Cardiac muscle cell (in vitro differentiated cells and primary cell): ENCODE results near the gene CENPS. TPM values are rescaled to one million over a fixed set of nuclear protein-coding genes. Genes with fewer than 3 reads are reported as not detected.

Source experiments
- DNase-seq, 2 donors: peaks; one replicate each; pipeline versions ENCODE4 v3.0.0 to v3.0.0-alpha.2; 2010 to 2017; ENCODE audit warnings: low read depth in 1 of 2, low spot score in 1 of 2
- H3K27ac ChIP-seq: fragments of 200-600 bp; sonication (generic); 2 replicates; pipeline ENCODE4 v1.5.1; 2016
- H3K27me3 ChIP-seq: fragments of 200-600 bp; sonication (generic); 2 replicates; pipeline ENCODE4 v1.6.0; 2016; ENCODE audit warnings: control low read depth
- H3K36me3 ChIP-seq: fragments of 200-600 bp; sonication (generic); 2 replicates; pipeline ENCODE4 v1.5.1; 2016; ENCODE audit warnings: control low read depth
- H3K4me1 ChIP-seq: fragments of 200-600 bp; sonication (generic); 2 replicates; pipeline ENCODE4 v1.8.1; 2017; ENCODE audit warnings: low read depth, mild to moderate bottlenecking, mixed run types
- H3K4me3 ChIP-seq: fragments of 200-600 bp; sonication (generic); 2 replicates; pipeline ENCODE4 v1.5.1; 2016; ENCODE audit warnings: mild to moderate bottlenecking
- H3K9me3 ChIP-seq: fragments of 200-600 bp; sonication (generic); 2 replicates; pipeline ENCODE4 v1.5.1; 2017; ENCODE audit warnings: low read depth, mild to moderate bottlenecking, control low read depth
- polyA plus RNA-seq: library from polyadenylated mRNA; unstranded; fragments of >200 nt; fragmentation: Nextera tagmentation; extraction: Ambion mirVana; gene quantifications from 2 replicates; pipeline ENCODE4 v1.2.1, GENCODE V29; 2016
- total RNA-seq: library from RNA; depleted of rRNA; stranded (reverse); fragments of >200 nt; gene quantifications from 2 replicates; pipeline ENCODE4 v1.2.3, GENCODE V29; 2016
- TF ChIP-seq, protein P1 (sequence below): IDR thresholded peaks from 2 replicates; pipeline ENCODE4 v1.5.1; 2012; ENCODE audit warnings: low read depth, mild to moderate bottlenecking, low read length

The CENPS gene
- total and polyA plus RNA-seq, 2 experiments from 2014 or later: 13.4 to 46.3 TPM

DNA sequence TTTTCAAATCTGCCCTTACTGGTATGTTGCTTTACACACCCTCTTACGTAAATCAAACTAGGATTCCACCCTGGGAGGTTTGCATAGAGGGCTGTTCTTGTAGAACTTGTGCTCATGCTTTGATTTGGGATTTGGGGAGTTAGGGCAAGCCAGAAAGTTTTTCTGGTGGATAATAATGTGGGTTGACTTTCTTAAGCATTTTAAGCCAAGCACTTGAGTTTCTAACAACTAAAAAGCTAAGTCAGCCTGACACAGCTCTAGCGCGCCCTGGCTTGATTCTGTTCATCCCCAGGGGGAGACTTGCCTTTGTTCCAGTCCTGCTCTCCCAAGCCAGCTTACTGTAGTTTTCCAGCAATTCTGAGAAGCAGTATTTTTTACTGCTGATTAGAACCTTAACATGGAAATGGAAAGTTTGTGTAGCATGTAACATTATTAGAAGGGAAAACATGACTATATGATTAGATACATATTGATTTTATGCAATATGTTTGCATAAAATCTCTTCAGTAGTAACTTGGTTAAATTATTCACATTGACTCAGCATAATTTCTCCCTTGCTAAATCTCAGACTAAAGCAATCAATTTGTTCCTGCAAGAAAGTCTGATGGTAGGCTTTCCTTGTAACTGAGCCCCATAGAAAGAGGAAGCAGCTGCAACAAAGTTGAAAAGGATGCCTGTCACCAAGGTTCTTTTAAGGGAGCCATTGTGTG is 42.4 kb upstream of the CENPS start:
- TF ChIP-seq, protein P1, sequence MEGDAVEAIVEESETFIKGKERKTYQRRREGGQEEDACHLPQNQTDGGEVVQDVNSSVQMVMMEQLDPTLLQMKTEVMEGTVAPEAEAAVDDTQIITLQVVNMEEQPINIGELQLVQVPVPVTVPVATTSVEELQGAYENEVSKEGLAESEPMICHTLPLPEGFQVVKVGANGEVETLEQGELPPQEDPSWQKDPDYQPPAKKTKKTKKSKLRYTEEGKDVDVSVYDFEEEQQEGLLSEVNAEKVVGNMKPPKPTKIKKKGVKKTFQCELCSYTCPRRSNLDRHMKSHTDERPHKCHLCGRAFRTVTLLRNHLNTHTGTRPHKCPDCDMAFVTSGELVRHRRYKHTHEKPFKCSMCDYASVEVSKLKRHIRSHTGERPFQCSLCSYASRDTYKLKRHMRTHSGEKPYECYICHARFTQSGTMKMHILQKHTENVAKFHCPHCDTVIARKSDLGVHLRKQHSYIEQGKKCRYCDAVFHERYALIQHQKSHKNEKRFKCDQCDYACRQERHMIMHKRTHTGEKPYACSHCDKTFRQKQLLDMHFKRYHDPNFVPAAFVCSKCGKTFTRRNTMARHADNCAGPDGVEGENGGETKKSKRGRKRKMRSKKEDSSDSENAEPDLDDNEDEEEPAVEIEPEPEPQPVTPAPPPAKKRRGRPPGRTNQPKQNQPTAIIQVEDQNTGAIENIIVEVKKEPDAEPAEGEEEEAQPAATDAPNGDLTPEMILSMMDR: no peak
- Histone ChIP-seq H3K27me3 (no peaks in the 10 kb centered on the region), H3K36me3 (no peaks in the 10 kb centered on the region), H3K4me1 (no peaks in the 10 kb centered on the region), H3K4me3 (no peak overlapping the region), H3K9me3 (no peaks in the 10 kb centered on the region), H3K27ac (peak overlapping the region; percentile 25)
- DNase-seq: peak in 1 of 2 donors; percentile 68

DNA sequence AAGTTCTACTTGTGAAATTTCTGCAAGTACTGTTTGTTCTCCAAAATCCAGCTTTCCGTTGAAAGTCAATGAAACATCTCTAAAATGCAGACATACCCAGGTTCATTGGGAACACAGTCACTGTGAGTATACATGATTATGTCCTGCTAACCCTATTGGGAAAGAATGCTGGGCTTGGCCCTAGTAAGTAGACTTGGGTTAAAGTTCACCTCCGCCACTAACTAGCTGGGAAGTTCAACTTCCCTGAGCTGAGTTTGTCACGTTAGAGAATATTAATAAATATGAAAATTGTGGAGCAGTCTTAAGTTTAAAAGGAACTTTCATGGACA is 41.9 kb upstream of the CENPS start:
- TF ChIP-seq, protein P1: no peak
- no peaks in the 10 kb centered on the region for H3K27me3 ChIP-seq
- no peaks in the 10 kb centered on the region for H3K36me3 ChIP-seq
- H3K4me3 ChIP-seq: no peak overlapping the region
- no peaks in the 10 kb centered on the region for H3K4me1 ChIP-seq
- no peak overlapping the region for H3K27ac ChIP-seq
- no peak for DNase-seq
- no peaks in the 10 kb centered on the region for H3K9me3 ChIP-seq

DNA sequence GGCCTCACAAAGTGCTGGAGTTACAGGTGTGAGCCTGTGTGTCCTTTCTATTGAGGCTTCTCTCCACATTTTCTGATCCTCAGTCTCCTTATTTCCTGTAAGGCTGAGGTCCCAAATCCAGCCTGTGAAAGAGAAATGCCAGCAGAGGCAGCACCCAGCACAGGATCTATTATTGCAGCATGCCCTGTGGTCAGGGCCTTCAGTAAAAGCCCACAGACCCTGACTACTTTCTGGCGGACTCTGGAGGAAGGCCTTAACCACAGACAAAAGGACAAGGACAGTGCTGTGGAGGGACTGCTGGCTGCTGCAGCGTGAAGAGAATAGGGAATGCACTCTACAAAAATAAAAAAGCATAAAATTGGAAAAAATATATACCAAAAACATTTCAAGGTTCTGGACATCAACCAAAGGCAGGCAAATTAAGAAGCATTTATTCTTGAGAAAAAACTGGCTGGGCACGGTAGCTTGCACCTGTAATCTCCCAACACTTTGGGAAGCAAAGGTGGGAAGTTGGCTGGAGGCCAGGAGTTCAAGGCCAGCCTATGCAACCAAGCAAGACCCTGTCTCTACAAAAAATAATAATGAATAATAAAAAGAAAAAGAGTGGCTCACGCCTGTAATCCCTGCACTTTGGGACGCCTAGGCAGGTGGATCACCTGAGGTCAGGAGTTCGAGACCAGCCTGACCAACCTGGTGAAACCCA is 40.8 kb upstream of the CENPS start:
- Histone ChIP-seq H3K4me3 (no peak overlapping the region), H3K36me3 (no peaks in the 10 kb centered on the region), H3K27ac (peak overlapping the region; percentile 51), H3K9me3 (no peaks in the 10 kb centered on the region), H3K27me3 (no peaks in the 10 kb centered on the region), H3K4me1 (no peaks in the 10 kb centered on the region)
- DNase-seq: no peak
- TF ChIP-seq, protein P1: no peak

DNA sequence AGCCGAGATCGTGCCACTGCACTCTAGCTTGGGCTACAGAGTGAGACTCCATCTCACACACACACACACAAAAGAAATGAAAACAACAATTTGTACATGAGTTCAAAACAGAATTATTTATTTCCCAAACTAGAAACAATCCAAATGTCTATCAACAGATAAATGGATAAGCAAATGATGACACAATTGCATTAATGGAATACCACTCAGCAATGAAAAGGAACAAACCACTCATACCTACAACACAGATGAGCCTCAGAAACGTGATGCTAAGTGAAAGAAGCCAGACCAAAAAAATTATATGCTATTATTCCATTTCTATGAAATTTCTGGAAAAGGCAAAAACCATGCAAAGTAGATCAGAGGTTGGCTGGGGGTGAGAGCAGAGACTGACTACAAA is 33.4 kb upstream of the CENPS start:
- peaks cover 9% of the 10 kb centered on the region for H3K4me1 ChIP-seq
- peaks cover 3% of the 10 kb centered on the region for H3K36me3 ChIP-seq
- H3K9me3 ChIP-seq: no peaks in the 10 kb centered on the region
- DNase-seq: no peak
- TF ChIP-seq, protein P1: no peak
- no peak overlapping the region for H3K27ac ChIP-seq
- no peak overlapping the region for H3K4me3 ChIP-seq
- no peaks in the 10 kb centered on the region for H3K27me3 ChIP-seq

DNA sequence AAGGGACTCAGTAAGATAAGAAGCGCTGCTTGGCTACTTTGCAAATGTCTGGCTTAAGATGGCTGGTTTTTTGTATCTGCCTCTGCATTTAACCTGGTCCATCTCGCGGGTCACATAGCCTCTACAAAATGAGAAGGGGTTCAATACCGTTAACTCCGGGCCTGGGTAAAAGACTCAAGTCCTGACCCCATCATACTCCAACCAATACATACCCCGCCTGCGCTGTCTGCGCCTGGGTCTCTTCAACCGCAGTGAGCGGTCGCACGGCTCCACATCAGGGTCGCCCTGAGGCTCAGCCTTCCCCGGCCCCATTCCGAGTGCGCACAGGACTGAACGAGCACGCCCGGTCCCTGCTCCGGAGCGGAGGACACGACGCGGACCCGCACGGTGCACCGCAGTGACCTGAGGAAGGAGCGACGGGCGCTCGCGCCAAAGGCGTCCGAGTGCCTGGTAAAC is 31.9 kb upstream of the CENPS start:
- peaks cover 9% of the 10 kb centered on the region for H3K4me1 ChIP-seq
- H3K36me3 ChIP-seq: peaks cover 15% of the 10 kb centered on the region
- DNase-seq: no peak
- no peaks in the 10 kb centered on the region for H3K27me3 ChIP-seq
- H3K27ac ChIP-seq: peak overlapping the region; percentile 42
- TF ChIP-seq, protein P1: no peak
- peak overlapping the region; percentile 65 for H3K4me3 ChIP-seq
- no peaks in the 10 kb centered on the region for H3K9me3 ChIP-seq
